HTERT RPE-1 (cell line): Measurements from ENCODE around the gene ARPC2.

ENCODE experiments used
- in situ Hi-C: fragments of 300-500 bp; cut with MboI; formaldehyde crosslinking; loops from 4 replicates; pipeline ENCODE4 v1.14.3; 2020; ENCODE audit warnings: low sequenced_read_pairs

ARPC2 gene

DNA sequence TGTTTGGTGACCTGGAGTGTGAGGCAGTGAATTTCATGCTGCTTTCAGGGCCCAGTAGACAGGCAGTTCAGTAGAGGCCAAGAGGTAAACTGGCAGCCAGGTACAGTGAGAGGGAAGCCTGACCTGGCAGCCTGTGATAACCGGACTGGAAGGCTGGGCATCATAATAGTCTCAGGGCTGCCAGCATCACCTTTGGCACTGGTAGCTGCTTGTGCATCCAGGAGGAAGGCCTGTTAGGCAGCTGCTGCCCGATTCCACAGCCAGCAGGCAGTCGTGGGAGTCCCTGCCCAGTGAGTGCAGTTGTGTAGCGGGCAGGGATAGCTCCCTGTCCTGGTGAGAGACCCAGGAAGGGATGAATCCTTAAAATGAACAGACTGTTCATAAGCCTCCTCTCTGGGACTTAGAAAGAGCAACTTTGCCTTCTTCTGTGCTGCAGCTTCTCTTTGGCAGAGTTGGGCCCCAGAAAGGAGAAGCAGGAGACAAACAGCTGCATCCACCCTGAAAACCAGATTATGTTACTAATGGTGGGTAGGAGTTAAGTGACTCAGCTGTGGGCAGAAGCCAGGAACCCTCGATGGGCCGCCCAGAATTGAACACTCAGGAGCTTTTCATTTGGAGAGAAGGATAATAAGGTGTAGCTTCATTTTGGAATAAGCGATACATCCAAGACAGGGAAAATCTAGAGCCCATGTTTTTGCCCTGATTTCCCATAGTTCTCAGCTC, 35.7 kb downstream of the ARPC2 start:
- in situ Hi-C loops = no loop called here

DNA sequence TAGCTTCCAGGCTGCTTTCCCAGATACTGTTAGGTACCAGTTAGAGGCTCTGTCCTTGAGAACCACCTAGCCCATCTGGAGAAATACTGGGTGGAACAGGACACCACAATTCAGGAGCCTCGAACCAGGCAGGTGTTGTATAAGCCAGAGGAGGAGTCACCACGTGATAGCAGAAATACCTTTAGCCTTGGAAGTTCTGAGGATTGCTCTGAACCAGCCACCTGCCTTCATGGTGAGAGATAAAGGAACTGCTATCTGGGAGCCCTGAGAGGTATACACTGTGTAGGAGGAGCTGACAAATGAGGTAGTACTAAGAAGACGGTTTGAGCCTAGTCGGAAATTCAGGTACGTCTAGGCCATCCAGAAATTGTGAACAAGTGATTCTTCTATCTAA, 36.2 kb downstream of the ARPC2 start:
- in situ Hi-C loops = no loop called here

DNA sequence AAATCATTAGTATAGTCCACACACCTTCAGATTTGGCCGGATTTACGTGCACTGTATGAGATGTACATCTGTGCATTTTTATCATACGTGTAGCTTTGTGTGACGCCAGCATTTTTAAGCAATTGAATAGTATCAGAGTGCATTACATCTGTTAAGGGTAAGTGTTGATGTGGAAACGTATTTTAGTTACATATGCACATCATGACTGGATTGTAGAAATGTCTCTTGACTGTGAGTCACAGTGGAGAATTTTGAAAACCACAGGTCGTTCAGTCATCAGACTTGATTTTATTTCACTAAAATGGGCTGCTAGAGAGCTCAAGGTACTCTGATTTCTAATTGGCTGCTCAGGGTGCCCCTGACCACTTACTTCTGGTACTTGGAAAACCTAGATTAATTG, 38.5 kb downstream of the ARPC2 start:
- in situ Hi-C loops = no loop called here

DNA sequence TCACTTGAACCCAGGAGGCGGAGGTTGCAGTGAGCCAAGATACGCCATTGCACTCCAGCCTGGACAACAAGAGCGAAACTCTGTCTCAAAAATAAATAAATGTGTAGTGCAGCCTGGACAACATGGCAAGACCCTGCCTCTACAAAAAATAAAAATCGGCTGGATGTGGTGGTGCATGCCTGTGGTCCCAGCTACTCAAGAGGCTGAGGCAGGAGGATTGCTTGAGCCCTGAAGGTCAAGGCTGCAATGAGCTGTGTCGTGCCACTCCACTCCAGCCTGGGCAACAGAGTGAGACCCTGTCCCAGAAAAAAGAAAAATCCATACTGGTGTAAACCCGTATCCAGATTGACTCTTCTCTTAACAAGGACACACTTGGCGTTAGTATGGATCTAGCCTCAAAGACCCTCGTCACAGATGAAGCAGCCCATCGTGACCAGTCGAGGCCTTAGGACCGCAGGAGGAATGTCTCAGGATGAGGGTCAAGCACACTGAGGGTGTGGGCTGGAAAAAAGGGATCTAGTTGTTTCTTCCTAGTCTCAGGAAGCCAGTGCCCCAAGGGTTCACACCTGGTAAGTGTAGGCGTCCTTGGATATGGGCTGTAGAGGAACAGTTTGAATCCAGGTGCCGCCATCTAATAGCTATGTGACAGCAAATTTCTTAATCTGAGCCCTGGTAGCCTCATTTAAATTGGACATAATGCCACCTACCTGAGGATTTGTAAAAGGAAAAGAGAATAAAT, 39.8 kb downstream of the ARPC2 start:
- in situ Hi-C loops = no loop called here

DNA sequence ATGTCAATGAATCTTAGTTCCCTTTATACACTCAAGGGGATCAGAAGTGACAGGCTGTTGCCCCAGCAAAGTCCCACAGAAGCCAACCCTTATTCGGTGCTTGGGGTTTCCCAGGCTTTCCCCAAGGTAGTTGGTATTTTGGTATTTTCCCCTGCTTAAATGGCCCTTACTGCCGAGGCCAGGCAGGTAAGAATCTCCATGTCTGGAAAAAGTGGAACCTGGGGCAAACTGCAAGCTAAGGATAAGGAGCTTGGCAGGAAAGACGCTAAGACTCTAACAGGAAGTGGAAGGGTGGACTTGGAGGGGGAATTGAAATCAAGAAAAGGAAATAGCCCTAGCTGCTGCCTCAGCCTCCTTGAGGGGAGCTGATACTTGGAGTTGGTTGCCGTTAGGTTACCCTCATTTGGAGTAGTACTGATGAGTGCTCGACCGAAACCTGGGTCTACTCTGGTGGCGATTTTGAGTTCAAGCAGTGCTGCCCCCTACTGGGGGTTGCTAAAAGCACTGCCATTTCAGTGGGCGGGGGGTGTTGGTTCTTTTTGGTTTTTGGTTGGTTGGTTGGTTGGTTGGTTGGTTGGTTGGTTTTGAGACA, 40.5 kb downstream of the ARPC2 start:
- in situ Hi-C loops = no loop called here

DNA sequence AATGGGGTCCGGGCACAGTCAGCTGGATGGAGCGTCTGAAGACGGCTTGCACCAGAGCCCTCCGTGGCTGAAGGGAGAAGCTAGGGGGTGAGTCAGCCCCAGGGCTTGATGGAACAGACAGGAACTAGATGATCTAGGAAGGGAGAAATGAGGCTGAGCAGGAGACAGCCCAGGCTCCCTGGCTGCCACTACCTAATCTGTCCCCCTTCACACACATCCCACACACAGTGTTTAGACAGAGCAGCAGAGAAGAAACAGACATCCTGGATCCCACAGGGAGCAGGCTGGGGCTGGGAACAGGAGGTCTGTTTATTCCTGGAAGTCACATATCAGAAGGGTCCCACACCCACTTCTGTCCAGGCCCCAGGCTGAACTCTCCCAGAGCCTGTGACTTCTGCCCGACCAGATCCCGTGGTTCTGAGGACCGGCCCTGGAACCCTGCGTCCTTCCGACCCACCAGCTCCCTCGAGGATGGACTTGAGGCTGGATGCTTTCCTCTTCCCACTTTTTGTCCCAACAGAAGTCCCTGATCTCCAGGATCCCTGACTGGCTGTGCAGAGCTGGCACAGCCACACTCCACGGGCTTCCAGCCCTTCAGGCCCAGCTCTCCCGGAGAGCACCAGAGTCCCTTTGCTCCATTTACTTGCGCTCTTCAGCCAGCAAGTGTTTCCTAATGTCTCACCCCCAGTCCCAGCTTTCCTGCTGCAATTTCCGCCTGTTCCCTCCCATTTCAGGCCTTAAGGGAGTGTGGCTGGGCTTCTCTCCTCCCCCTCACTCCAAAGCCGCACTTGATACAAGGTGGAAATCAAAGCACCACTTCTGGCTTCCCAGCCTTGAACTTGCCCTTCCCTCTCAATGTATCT, 42.3 kb downstream of the ARPC2 start:
- in situ Hi-C loops = no loop called here

DNA sequence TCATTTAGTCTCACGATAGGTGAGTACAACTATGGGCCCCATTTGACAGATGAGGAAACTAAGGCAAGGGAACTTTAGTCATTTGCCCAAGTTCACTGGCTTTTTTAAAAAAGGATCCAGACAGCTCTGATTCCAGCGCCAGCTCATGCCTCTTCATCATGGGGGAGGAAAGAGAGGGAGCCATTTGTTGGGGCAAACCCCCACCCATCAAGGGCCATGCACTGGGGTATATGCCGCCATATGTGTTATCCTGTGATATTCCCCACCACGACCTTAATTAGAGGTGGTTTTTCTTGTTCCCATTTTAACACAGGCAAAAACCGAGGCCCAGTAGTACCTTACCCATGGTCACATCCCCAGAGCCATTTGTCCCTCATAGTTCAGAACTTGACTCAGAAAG, 43.2 kb downstream of the ARPC2 start:
- in situ Hi-C loops = no loop called here

DNA sequence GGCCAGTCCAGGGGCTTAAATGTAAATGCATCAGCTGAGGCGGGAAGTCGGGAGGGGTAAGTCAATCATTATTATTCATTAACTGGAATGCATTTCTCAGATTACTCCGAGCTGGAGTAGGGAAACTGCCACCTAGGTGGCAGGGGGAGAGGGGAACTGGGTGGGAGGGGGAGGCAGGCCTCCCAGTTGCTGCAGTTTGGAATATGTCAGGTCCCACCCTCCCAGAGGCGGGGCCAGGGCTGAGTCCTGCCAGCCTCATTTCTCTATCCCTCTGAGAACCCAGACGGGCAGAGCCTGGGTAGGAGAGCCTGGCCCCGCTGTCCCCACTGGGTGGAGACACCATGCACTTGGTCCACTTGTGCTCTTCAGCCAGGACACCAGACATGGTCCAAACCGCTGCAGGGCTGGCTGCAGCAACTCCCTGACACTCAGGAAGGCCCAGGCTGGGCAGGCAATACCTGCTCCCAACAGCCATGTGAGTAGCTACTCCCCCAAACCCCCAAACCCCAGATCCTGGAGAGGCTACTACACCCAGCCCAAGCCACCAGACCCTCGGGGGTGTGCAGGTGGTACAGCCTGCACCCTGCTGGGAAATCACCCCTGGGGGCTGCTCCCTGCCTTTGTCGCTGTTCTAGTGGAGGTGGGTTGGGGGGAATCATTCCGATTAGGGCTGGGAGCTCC, 43.9 kb downstream of the ARPC2 start, which contains the start of gene GPBAR1:
Gene GPBAR1, plus strand, starts transcription at position 274 of the 681 bp plus-strand sequence. CDS start 1,710 bp downstream, outside the sequence.
- in situ Hi-C loops = no loop called here

DNA sequence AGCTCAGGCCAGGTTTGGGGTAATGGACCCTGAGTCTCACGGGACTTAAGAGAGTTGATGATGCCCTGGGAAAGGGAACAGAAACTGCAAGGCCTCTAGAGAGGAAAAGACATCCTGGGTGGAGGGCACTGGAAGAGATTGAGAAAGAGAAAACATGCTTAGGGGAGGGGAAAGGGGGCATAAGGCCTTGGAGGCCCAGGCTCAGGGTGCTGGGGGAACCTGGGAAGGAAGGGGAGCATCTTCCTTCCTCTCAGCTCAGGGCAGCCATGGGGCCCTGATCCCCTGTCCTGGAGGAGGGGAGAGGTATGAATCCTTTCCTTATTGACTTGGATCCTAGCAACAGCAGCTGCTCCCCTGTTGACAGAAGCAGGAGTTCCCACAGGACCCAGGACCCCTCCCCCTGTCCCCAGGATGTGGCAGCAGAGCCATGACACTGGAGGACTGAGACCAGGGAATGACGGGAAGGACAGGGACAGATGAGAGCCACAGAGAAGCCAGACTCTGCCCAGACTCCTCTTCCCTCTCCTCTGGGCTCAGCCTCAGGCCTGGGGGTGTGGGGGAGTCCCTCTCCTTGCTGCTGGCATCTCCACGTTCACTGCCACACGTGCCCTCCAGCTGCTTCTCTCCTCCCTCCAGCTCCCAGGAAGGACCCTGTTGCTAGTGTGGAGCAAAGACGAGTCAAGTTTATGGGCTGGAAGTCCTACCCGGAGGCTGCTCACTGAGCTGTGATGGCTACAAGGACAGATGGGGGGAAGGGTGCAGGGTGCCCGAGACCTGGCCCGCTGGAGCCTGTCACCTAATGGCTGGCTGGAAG, 44.6 kb downstream of the ARPC2 start:
- in situ Hi-C loops = no loop called here

DNA sequence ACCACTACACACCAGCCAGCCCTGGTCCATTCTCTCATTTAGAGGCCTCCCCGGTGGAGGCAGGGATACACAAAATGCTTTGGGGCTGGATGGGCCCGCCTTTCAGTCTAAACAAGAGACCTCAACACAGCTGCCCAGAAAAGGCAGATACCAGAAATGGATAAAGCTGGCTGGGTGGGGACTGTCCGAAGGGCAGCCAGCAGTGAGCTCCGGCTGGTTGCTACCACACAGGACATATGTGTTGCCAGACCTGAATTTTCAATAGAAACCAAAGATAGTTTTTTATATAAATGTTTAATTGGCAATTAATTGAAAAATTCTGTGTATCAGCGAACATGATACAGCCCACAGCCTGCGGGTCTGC, 45.2 kb downstream of the ARPC2 start:
- in situ Hi-C loops = no loop called here

DNA sequence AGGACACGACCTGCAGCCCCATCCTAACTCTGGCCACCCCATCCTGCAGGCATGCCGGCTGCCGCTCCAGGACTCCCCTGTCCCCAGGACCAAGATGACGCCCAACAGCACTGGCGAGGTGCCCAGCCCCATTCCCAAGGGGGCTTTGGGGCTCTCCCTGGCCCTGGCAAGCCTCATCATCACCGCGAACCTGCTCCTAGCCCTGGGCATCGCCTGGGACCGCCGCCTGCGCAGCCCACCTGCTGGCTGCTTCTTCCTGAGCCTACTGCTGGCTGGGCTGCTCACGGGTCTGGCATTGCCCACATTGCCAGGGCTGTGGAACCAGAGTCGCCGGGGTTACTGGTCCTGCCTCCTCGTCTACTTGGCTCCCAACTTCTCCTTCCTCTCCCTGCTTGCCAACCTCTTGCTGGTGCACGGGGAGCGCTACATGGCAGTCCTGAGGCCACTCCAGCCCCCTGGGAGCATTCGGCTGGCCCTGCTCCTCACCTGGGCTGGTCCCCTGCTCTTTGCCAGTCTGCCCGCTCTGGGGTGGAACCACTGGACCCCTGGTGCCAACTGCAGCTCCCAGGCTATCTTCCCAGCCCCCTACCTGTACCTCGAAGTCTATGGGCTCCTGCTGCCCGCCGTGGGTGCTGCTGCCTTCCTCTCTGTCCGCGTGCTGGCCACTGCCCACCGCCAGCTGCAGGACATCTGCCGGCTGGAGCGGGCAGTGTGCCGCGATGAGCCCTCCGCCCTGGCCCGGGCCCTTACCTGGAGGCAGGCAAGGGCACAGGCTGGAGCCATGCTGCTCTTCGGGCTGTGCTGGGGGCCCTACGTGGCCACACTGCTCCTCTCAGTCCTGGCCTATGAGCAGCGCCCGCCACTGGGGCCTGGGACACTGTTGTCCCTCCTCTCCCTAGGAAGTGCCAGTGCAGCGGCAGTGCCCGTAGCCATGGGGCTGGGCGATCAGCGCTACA, 45.9 kb downstream of the ARPC2 start:
- in situ Hi-C loops = no loop called here

DNA sequence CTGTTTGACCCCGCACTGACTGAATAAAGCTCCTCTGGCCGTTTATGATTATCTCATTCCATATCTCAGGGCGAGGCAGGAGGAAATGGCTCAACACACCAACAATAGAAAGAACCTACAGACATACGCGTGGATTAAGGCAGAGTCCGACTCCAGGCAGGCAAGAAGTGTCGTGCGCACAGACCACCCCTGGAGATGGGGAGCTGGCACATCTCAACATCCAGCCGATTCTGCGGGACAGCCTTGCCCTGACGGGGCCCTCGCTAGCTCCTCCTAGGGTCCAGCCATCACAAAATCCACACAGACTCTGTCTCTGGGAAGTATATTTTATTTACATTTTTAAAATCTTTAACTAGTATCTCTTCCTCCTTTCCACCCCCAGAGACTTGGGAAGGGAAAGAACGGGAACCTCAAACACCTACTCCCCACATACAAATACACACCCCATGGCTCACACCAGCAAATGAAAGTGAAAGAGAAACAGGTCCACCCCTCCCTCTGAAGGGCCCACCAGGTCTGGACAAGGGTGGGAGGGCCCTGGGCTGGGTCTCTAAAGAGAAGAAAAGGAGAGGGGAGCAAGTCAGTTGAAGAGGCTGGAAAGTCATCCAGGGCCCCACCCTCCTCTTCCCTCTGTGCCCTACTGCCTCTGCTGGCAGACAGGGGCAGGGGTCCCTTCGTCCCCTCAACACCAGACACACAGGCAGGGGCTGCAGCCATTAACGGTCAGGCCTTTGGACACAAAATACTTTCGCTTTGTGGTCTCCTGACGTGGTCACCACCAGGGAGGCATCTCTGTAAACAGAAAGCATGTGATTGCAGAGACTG, 47.0 kb downstream of the ARPC2 start:
- in situ Hi-C loops = no loop called here

DNA sequence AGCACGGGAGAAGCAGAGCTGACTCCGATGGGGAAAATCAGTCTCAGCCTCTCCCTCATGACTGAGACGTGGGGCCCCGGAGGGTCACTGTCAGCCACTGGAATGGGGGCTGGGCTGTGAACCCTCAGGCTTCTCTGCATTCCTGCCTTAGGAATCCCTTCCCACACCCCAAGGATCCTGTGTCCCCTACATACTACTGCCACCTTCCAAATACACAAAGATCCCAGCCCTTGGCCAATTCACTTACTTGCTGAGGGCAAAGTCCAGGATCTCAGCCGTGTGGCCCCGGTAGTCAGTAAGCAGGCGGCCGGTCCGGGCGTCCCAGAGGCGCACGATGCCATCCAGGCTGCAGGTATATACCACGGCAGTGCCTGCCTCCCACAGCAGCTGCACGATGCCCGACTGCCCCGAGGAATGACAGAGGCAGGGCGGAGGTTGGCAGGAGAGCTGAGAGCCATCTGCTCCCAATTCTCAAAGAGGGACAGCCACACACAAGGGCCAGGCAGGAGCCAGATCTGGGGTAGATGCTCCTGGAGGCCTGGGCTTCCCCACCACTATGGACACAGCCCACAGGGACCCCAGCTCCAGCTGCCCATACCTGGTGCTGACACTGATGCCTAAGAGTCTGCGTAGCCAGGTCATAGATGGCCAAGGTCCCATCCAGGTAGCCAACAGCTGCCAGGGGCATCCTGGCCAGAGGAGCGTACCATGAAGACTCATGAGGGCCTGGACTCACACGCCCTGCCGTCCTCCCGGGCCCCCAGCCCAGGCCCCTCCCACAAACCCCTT, 48.0 kb downstream of the ARPC2 start:
- in situ Hi-C loops = no loop called here

DNA sequence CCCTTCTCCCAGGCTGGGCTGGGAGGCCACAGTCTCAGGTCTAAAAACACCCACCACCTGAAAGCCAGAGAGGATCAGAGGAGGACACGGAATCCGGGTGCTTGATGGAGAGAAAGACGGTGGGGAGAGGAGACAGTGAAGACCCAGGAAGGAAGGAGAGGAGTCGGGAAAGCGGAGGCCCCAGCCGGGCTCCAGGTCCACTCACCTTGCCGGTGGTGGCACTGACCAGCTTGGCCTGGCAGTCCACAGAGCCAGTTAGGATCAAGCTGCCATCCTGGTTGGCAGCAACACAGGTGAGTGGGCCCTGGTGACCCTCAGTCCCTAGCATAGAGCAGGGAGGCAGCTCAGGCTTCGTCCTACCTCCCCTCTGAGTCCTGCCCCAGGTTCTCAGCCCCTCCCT, 48.6 kb downstream of the ARPC2 start:
- in situ Hi-C loops = no loop called here

DNA sequence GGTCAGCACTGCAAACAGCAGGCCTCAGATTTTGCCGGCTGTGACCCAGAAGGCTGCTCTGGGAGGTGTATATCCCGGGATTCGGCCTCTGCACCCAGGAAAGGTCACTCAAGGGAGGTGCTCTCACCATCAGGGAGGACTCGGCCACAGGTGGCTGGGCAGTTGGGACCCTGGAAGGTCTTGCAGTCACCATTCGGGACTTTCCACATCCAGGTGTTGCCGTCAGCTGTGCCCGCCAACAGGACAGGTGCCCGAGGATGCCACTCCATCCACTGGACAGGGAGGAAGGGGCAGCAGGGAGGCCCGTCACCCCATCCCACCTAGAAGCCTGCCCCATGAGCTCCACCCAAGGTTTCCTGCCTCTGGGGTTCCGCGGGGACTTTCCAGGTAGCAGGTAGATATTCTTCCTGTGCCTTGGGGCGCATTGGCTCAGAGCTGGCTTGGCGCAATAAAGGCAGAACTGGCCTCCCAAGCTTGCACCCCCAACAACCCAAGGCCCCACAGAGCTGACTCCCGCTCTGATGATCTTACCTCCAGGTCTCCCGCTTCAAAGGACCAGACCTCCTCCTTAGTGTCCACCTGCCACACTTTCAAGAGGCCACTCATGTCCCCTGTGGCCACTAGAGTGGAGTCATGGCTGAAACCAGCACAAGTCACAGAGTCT, 49.5 kb downstream of the ARPC2 start:
- in situ Hi-C loops = no loop called here

DNA sequence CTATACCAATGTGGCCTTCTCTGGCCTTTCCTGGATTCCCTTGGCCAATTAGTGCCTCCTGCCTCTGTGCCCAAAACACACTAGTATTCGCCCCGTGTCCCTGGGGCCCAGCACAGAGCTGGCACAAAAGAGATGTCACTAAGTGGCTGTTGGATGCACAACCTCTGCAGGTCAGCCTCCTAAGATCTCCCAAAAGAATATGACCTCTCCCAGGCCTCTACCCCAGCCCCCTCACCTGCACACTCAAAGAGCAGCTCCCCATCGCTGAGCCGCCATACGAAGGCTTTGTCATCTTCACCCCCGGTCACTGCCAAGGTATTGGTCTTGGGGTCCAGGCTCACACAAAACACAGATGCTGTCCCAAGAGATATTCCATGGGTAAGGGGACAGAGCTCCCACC, 50.3 kb downstream of the ARPC2 start:
- in situ Hi-C loops = no loop called here
